ENCODE data around the gene LMOD1.
"Not testable (repeated sequence)": the region's sequence is repeated elsewhere in the genome, so short reads cannot be mapped to it uniquely, and the experiment has no call there.

Gene LMOD1

GRCh38 chr1:201859424-201859823 lies 86.9 kb downstream of the LMOD1 start:
- CTCF ChIA-PET = interaction anchor here (0.7 to 2.9 kb wide), 5 partner anchors 9 to 150 kb away, joined by 3 to 7 read pairs (median 4); partner anchors contain the start of gene IPO9
- no peak for DNase-seq
- POLR2A ChIA-PET = interaction anchor here (0.6 kb wide), 1 partner anchor 8 kb away, joined by 7 read pairs; no protein-coding TSS in a partner anchor
- H3K36me3 ChIP-seq (ENCODE audit: control insufficient read depth in 4 of 4, insufficient read depth in 4 of 4, low read length in 3 of 4) = peaks cover 23 to 74% (median 54%) of the 10 kb centered on the region in 4 experiments
- H3K4me1 ChIP-seq (ENCODE audit: control extremely low read depth in 1 of 4, control insufficient read depth in 4 of 4, insufficient read depth in 4 of 4, low read length in 3 of 4) = no peaks in the 10 kb centered on the region
- no peak overlapping the region for H3K4me3 ChIP-seq (ENCODE audit: control insufficient read depth in 1 of 7, extremely low read depth in 1 of 7, insufficient read depth in 4 of 7, low read depth in 2 of 7, low read length in 6 of 7)
- no peaks in the 10 kb centered on the region for H3K9me3 ChIP-seq (ENCODE audit: control extremely low read depth in 1 of 5, control insufficient read depth in 4 of 5, insufficient read depth in 2 of 5, low read depth in 1 of 5, low read length in 4 of 5)
- H3K27me3 ChIP-seq (replicated peaks in 2 of 5; ENCODE audit: control insufficient read depth in 4 of 5, insufficient read depth in 5 of 5, low read length in 4 of 5) = no peaks in the 10 kb centered on the region
- 100% methylated on average over 4 of the region's 5 CpGs for WGBS (ENCODE audit: insufficient coverage)
- H3K27ac ChIP-seq (ENCODE audit: insufficient read depth in 1 of 2, low read depth in 1 of 2, low read length in 2 of 2, poor library complexity in 1 of 2, severe bottlenecking in 2 of 2) = no peak overlapping the region

GRCh38 chr1:201856722-201857121 lies 89.6 kb downstream of the LMOD1 start:
- H3K27me3 ChIP-seq (replicated peaks in 2 of 5; ENCODE audit: control insufficient read depth in 4 of 5, insufficient read depth in 5 of 5, low read length in 4 of 5); H3K9me3 ChIP-seq (ENCODE audit: control extremely low read depth in 1 of 5, control insufficient read depth in 4 of 5, insufficient read depth in 2 of 5, low read depth in 1 of 5, low read length in 4 of 5); H3K4me1 ChIP-seq (ENCODE audit: control extremely low read depth in 1 of 4, control insufficient read depth in 4 of 4, insufficient read depth in 4 of 4, low read length in 3 of 4); POLR2A ChIA-PET; DNase-seq; H3K4me3 ChIP-seq (ENCODE audit: control insufficient read depth in 1 of 7, extremely low read depth in 1 of 7, insufficient read depth in 4 of 7, low read depth in 2 of 7, low read length in 6 of 7); H3K27ac ChIP-seq (ENCODE audit: insufficient read depth in 1 of 2, low read depth in 1 of 2, low read length in 2 of 2, poor library complexity in 1 of 2, severe bottlenecking in 2 of 2): not testable (repeated sequence)
- CTCF ChIA-PET = interaction anchor here (1.0 to 1.4 kb wide), 2 partner anchors 13 to 27 kb away, joined by 3 read pairs; partner anchors contain the start of gene IPO9
- peaks cover 18 to 87% (median 59%) of the 10 kb centered on the region in 4 experiments for H3K36me3 ChIP-seq (ENCODE audit: control insufficient read depth in 4 of 4, insufficient read depth in 4 of 4, low read length in 3 of 4)
- 100% methylated on average over 1 of the region's 2 CpGs for WGBS (ENCODE audit: insufficient coverage)

- WGBS (ENCODE audit: insufficient coverage) = 100% methylated on average over 1 of the region's 1 CpG
- Histone ChIP-seq H3K36me3 (ENCODE audit: control insufficient read depth in 4 of 4, insufficient read depth in 4 of 4, low read length in 3 of 4) (peaks cover 20 to 87% (median 59%) of the 10 kb centered on the region in 4 experiments), H3K27me3 (replicated peaks in 2 of 5; ENCODE audit: control insufficient read depth in 4 of 5, insufficient read depth in 5 of 5, low read length in 4 of 5) (no peaks in the 10 kb centered on the region), H3K4me1 (ENCODE audit: control extremely low read depth in 1 of 4, control insufficient read depth in 4 of 4, insufficient read depth in 4 of 4, low read length in 3 of 4) (no peaks in the 10 kb centered on the region), H3K4me3 (ENCODE audit: control insufficient read depth in 1 of 7, extremely low read depth in 1 of 7, insufficient read depth in 4 of 7, low read depth in 2 of 7, low read length in 6 of 7) (no peak overlapping the region), H3K27ac (ENCODE audit: insufficient read depth in 1 of 2, low read depth in 1 of 2, low read length in 2 of 2, poor library complexity in 1 of 2, severe bottlenecking in 2 of 2) (no peak overlapping the region), H3K9me3 (ENCODE audit: control extremely low read depth in 1 of 5, control insufficient read depth in 4 of 5, insufficient read depth in 2 of 5, low read depth in 1 of 5, low read length in 4 of 5) (no peaks in the 10 kb centered on the region)
- POLR2A ChIA-PET = no interaction called here
- no peak for DNase-seq
- CTCF ChIA-PET = interaction anchor here (1.1 to 5.1 kb wide), 4 partner anchors 9 to 19 kb away, joined by 3 to 25 read pairs (median 6); no protein-coding TSS in a partner anchor
Observed at GRCh38 chr1:201851949-201852348, 94.4 kb downstream of the LMOD1 start.

GRCh38 chr1:201850053-201850397 lies 96.3 kb downstream of the LMOD1 start:
- Histone ChIP-seq H3K4me3 (ENCODE audit: control insufficient read depth in 1 of 7, extremely low read depth in 1 of 7, insufficient read depth in 4 of 7, low read depth in 2 of 7, low read length in 6 of 7) (no peak overlapping the region), H3K27ac (ENCODE audit: insufficient read depth in 1 of 2, low read depth in 1 of 2, low read length in 2 of 2, poor library complexity in 1 of 2, severe bottlenecking in 2 of 2) (no peak overlapping the region), H3K36me3 (ENCODE audit: control insufficient read depth in 4 of 4, insufficient read depth in 4 of 4, low read length in 3 of 4) (peaks cover 18 to 69% (median 46%) of the 10 kb centered on the region in 4 experiments), H3K9me3 (ENCODE audit: control extremely low read depth in 1 of 5, control insufficient read depth in 4 of 5, insufficient read depth in 2 of 5, low read depth in 1 of 5, low read length in 4 of 5) (no peaks in the 10 kb centered on the region), H3K27me3 (replicated peaks in 2 of 5; ENCODE audit: control insufficient read depth in 4 of 5, insufficient read depth in 5 of 5, low read length in 4 of 5) (no peaks in the 10 kb centered on the region), H3K4me1 (ENCODE audit: control extremely low read depth in 1 of 4, control insufficient read depth in 4 of 4, insufficient read depth in 4 of 4, low read length in 3 of 4) (no peaks in the 10 kb centered on the region)
- CTCF ChIA-PET = interaction anchor here (0.9 to 5.1 kb wide), 5 partner anchors 9 to 96 kb away, joined by 3 to 25 read pairs (median 3); partner anchors contain the start of gene LMOD1
- POLR2A ChIA-PET = no interaction called here
- no CpG with 5 or more reads among the region's 1 CpG for WGBS (ENCODE audit: insufficient coverage)
- no peak for DNase-seq

- no peaks in the 10 kb centered on the region for H3K9me3 ChIP-seq (ENCODE audit: control extremely low read depth in 1 of 5, control insufficient read depth in 4 of 5, insufficient read depth in 2 of 5, low read depth in 1 of 5, low read length in 4 of 5)
- H3K4me3 ChIP-seq (ENCODE audit: control insufficient read depth in 1 of 7, extremely low read depth in 1 of 7, insufficient read depth in 4 of 7, low read depth in 2 of 7, low read length in 6 of 7) = no peak overlapping the region
- CTCF ChIA-PET = interaction anchor here (0.9 to 5.1 kb wide), 10 partner anchors 8 to 124 kb away, joined by 3 to 25 read pairs (median 4); partner anchors contain the start of gene LMOD1
- no peak overlapping the region for H3K27ac ChIP-seq (ENCODE audit: insufficient read depth in 1 of 2, low read depth in 1 of 2, low read length in 2 of 2, poor library complexity in 1 of 2, severe bottlenecking in 2 of 2)
- peaks cover 16 to 63% (median 42%) of the 10 kb centered on the region in 4 experiments for H3K36me3 ChIP-seq (ENCODE audit: control insufficient read depth in 4 of 4, insufficient read depth in 4 of 4, low read length in 3 of 4)
- no peaks in the 10 kb centered on the region for H3K4me1 ChIP-seq (ENCODE audit: control extremely low read depth in 1 of 4, control insufficient read depth in 4 of 4, insufficient read depth in 4 of 4, low read length in 3 of 4)
- H3K27me3 ChIP-seq (replicated peaks in 2 of 5; ENCODE audit: control insufficient read depth in 4 of 5, insufficient read depth in 5 of 5, low read length in 4 of 5) = no peaks in the 10 kb centered on the region
- no peak for DNase-seq
- POLR2A ChIA-PET = no interaction called here
- 95% methylated on average over 2 of the region's 2 CpGs for WGBS (ENCODE audit: insufficient coverage)
Observed at GRCh38 chr1:201849372-201850052, 96.8 kb downstream of the LMOD1 start.

GRCh38 chr1:201848230-201848629 lies 98.1 kb downstream of the LMOD1 start:
- CTCF ChIA-PET = interaction anchor here (0.8 to 5.1 kb wide), 9 partner anchors 12 to 316 kb away, joined by 3 to 25 read pairs (median 3); no protein-coding TSS in a partner anchor
- Histone ChIP-seq H3K4me3 (ENCODE audit: control insufficient read depth in 1 of 7, extremely low read depth in 1 of 7, insufficient read depth in 4 of 7, low read depth in 2 of 7, low read length in 6 of 7) (no peak overlapping the region), H3K4me1 (ENCODE audit: control extremely low read depth in 1 of 4, control insufficient read depth in 4 of 4, insufficient read depth in 4 of 4, low read length in 3 of 4) (peaks cover 0 to 1% (median under 1%) of the 10 kb centered on the region in 4 experiments), H3K27me3 (replicated peaks in 2 of 5; ENCODE audit: control insufficient read depth in 4 of 5, insufficient read depth in 5 of 5, low read length in 4 of 5) (no peaks in the 10 kb centered on the region), H3K9me3 (ENCODE audit: control extremely low read depth in 1 of 5, control insufficient read depth in 4 of 5, insufficient read depth in 2 of 5, low read depth in 1 of 5, low read length in 4 of 5) (no peaks in the 10 kb centered on the region), H3K36me3 (ENCODE audit: control insufficient read depth in 4 of 4, insufficient read depth in 4 of 4, low read length in 3 of 4) (peaks cover 12 to 55% (median 34%) of the 10 kb centered on the region in 4 experiments), H3K27ac (ENCODE audit: insufficient read depth in 1 of 2, low read depth in 1 of 2, low read length in 2 of 2, poor library complexity in 1 of 2, severe bottlenecking in 2 of 2) (no peak overlapping the region)
- POLR2A ChIA-PET = no interaction called here
- no peak for DNase-seq
- 92% methylated on average over 6 of the region's 6 CpGs for WGBS (ENCODE audit: insufficient coverage)

- POLR2A ChIA-PET = interaction anchor here (0.7 kb wide), 1 partner anchor 18 kb away, joined by 3 read pairs; no protein-coding TSS in a partner anchor
- WGBS (ENCODE audit: insufficient coverage) = 100% methylated on average over 1 of the region's 1 CpG
- Histone ChIP-seq H3K4me1 (ENCODE audit: control extremely low read depth in 1 of 4, control insufficient read depth in 4 of 4, insufficient read depth in 4 of 4, low read length in 3 of 4) (peaks cover 3 to 10% (median 8%) of the 10 kb centered on the region in 4 experiments), H3K36me3 (ENCODE audit: control insufficient read depth in 4 of 4, insufficient read depth in 4 of 4, low read length in 3 of 4) (peaks cover 11 to 48% (median 26%) of the 10 kb centered on the region in 4 experiments), H3K4me3 (ENCODE audit: control insufficient read depth in 1 of 7, extremely low read depth in 1 of 7, insufficient read depth in 4 of 7, low read depth in 2 of 7, low read length in 6 of 7) (no peak overlapping the region), H3K27me3 (replicated peaks in 2 of 5; ENCODE audit: control insufficient read depth in 4 of 5, insufficient read depth in 5 of 5, low read length in 4 of 5) (no peaks in the 10 kb centered on the region), H3K27ac (ENCODE audit: insufficient read depth in 1 of 2, low read depth in 1 of 2, low read length in 2 of 2, poor library complexity in 1 of 2, severe bottlenecking in 2 of 2) (no peak overlapping the region), H3K9me3 (ENCODE audit: control extremely low read depth in 1 of 5, control insufficient read depth in 4 of 5, insufficient read depth in 2 of 5, low read depth in 1 of 5, low read length in 4 of 5) (no peaks in the 10 kb centered on the region)
- DNase-seq = no peak
- CTCF ChIA-PET = interaction anchor here (1.0 to 5.1 kb wide), 7 partner anchors 11 to 134 kb away, joined by 3 to 25 read pairs (median 3); partner anchors contain the start of gene IPO9
Observed at GRCh38 chr1:201847150-201847549, 99.2 kb downstream of the LMOD1 start.

All from common myeloid progenitor, CD34-positive (primary cell).